GM23338 (cell line): ENCODE data around the gene CNN2. TPM values are rescaled to one million over a fixed set of nuclear protein-coding genes. Genes with fewer than 3 reads are reported as not detected.

Source experiments
- ATAC-seq: fragments of 200-7000 bp; cut with Tn5 transposase; 3 replicates; pipeline ENCODE4 v1.9.1; 2020
- DNase-seq: peaks from one replicate; pipeline ENCODE4 v3.0.0-alpha.2; 2015; ENCODE audit warnings: low spot score
- H2AFZ ChIP-seq: fragments of 200-600 bp; sonication (generic); 2 replicates; pipeline ENCODE4 v1.8.0; 2016; ENCODE audit warnings: antibody characterized with exemption, mild to moderate bottlenecking, moderate library complexity
- H3F3A ChIP-seq: fragments of 200-600 bp; sonication (generic); replicated peaks from 2 replicates; pipeline ENCODE4 v1.8.0; 2017; ENCODE audit warnings: antibody characterized with exemption, mixed run types, low read depth
- H3K27ac ChIP-seq: fragments of 200-600 bp; sonication (generic); 2 replicates; pipeline ENCODE4 v1.6.1; 2016; ENCODE audit warnings: low read depth
- H3K27me3 ChIP-seq: fragments of 200-600 bp; sonication (generic); 2 replicates; pipeline ENCODE4 v1.8.0; 2016; ENCODE audit warnings: mild to moderate bottlenecking, mixed run types, moderate library complexity; ENCODE audit not compliant: insufficient read depth
- H3K36me3 ChIP-seq: fragments of 200-600 bp; sonication (generic); 2 replicates; pipeline ENCODE4 v1.8.0; 2016; ENCODE audit warnings: mild to moderate bottlenecking; ENCODE audit not compliant: insufficient read depth
- H3K4me1 ChIP-seq: fragments of 200-600 bp; sonication (generic); 2 replicates; pipeline ENCODE4 v1.8.0; 2016; ENCODE audit warnings: mild to moderate bottlenecking, moderate library complexity; ENCODE audit not compliant: insufficient read depth
- H3K4me2 ChIP-seq: fragments of 200-600 bp; sonication (generic); 2 replicates; pipeline ENCODE4 v1.7.1; 2017; ENCODE audit warnings: mixed run types
- H3K4me3 ChIP-seq: fragments of 200-600 bp; sonication (generic); 2 replicates; pipeline ENCODE4 v1.6.1; 2016; ENCODE audit warnings: mixed run types
- H3K79me2 ChIP-seq: fragments of 200-600 bp; sonication (generic); replicated peaks from 2 replicates; pipeline ENCODE4 v1.8.0; 2017; ENCODE audit warnings: mild to moderate bottlenecking; ENCODE audit not compliant: insufficient read depth
- H3K9me2 ChIP-seq: fragments of 200-600 bp; sonication (generic); 2 replicates; pipeline ENCODE4 v1.8.0; 2017; ENCODE audit not compliant: insufficient read depth
- H4K20me1 ChIP-seq: fragments of 200-600 bp; sonication (generic); replicated peaks from 2 replicates; pipeline ENCODE4 v1.8.0; 2017; ENCODE audit warnings: mild to moderate bottlenecking; ENCODE audit not compliant: insufficient read depth
- H3K27ac Mint-ChIP-seq: 2 replicates; pipeline ENCODE4 v1.8.0; 2020; ENCODE audit warnings: inconsistent platforms, mild to moderate bottlenecking, moderate library complexity, mixed read lengths
- H3K27me3 Mint-ChIP-seq: 3 replicates; pipeline ENCODE4 v1.8.0; 2022; ENCODE audit warnings: low read depth, mild to moderate bottlenecking, moderate library complexity, mixed read lengths, inconsistent platforms; ENCODE audit not compliant: insufficient read depth, poor library complexity
- H3K36me3 Mint-ChIP-seq: 3 replicates; pipeline ENCODE4 v1.8.0; 2021; ENCODE audit warnings: low read depth, mild to moderate bottlenecking, inconsistent platforms, moderate library complexity, mixed read lengths
- H3K4me1 Mint-ChIP-seq: 3 replicates; pipeline ENCODE4 v1.8.0; 2020; ENCODE audit warnings: mild to moderate bottlenecking, inconsistent platforms, mixed read lengths
- H3K4me3 Mint-ChIP-seq: 3 replicates; pipeline ENCODE4 v1.8.0; 2021; ENCODE audit warnings: moderate library complexity, mild to moderate bottlenecking, inconsistent platforms, mixed read lengths
- H3K9me3 Mint-ChIP-seq: 3 replicates; pipeline ENCODE4 v1.8.0; 2020; ENCODE audit warnings: moderate library complexity, mild to moderate bottlenecking, inconsistent platforms, mixed read lengths
- CREB1 ChIP-seq: fragments of 250-450 bp; sonication (Bioruptor Pico); IDR thresholded peaks from 2 replicates; pipeline ENCODE4 v1.5.0; 2020; ENCODE audit warnings: low read depth, mild to moderate bottlenecking, moderate library complexity
- CTCF ChIP-seq, 2 experiments: fragments of 200-600 bp in 1 of 2; sonication (generic) in 1 of 2; conservative IDR thresholded peaks; 2 replicates each; pipeline versions ENCODE4 v1.5.1 to v1.6.1; 2016 to 2017; ENCODE audit warnings: antibody characterized with exemption in 2 of 2, low read depth in 2 of 2, mild to moderate bottlenecking in 2 of 2, moderate library complexity in 1 of 2
- EZH2 ChIP-seq: fragments of 200-600 bp; sonication (generic); IDR thresholded peaks from one replicate; pipeline ENCODE4 v1.8.0; 2017; ENCODE audit warnings: antibody characterized with exemption, mild to moderate bottlenecking, low read depth; ENCODE audit not compliant: unreplicated experiment
- POLR2AphosphoS5 ChIP-seq: IDR thresholded peaks from 2 replicates; pipeline ENCODE4 v1.6.1; 2016; ENCODE audit warnings: antibody characterized with exemption, low read depth
- REST ChIP-seq: IDR thresholded peaks from one replicate; pipeline ENCODE4 v1.6.1; 2018; ENCODE audit warnings: antibody characterized with exemption; ENCODE audit not compliant: unreplicated experiment
- ZNF331 ChIP-seq: fragments of 250-450 bp; sonication (Bioruptor Pico); IDR thresholded peaks from 2 replicates; pipeline ENCODE4 v1.5.0; 2020; ENCODE audit warnings: low read depth, mild to moderate bottlenecking, moderate library complexity
- ZNF462 ChIP-seq: fragments of 250-450 bp; sonication (Bioruptor Pico); IDR thresholded peaks from 2 replicates; pipeline ENCODE4 v1.5.0; 2020; ENCODE audit warnings: mild to moderate bottlenecking, moderate library complexity
- polyA plus RNA-seq: library from polyadenylated mRNA; unstranded; fragments of >200 nt; fragmentation: Nextera tagmentation; extraction: Ambion mirVana; gene quantifications from 2 replicates; pipeline ENCODE4 v1.2.1, GENCODE V29; 2016
- total RNA-seq: library from RNA; depleted of rRNA; stranded (reverse); fragments of >200 nt; shearing (Covaris generic); gene quantifications from 2 replicates; pipeline ENCODE4 v1.2.3, GENCODE V29; 2014

The CNN2 gene
- total and polyA plus RNA-seq, 2 experiments from 2014 or later, result 330 to 392 TPM

- H3K4me1 Mint-ChIP-seq, result peaks cover 3% of the 10 kb centered on the region; the same call in 2 of the 3 replicates
- no peaks in the 10 kb centered on the region for H3K36me3 Mint-ChIP-seq
- H3K4me3 Mint-ChIP-seq, result peak overlapping the region; percentile 30
- H3K9me2 ChIP-seq, result no peaks in the 10 kb centered on the region
- no peaks in the 10 kb centered on the region for H3K79me2 ChIP-seq
- peaks cover 11% of the 10 kb centered on the region for H3F3A ChIP-seq
- ATAC-seq, result no peak
- no peaks in the 10 kb centered on the region; the same call in 1 of the 2 replicates for H3K4me1 ChIP-seq
- H3K9me3 Mint-ChIP-seq, result no peaks in the 10 kb centered on the region
- H3K4me3 ChIP-seq, result no peak overlapping the region
- H4K20me1 ChIP-seq, result 0 out of 2 replicates have a peak, but pooled peaks cover 2% of the 10 kb centered on the region
- TF ChIP-seq REST (no peak), ZNF331 (CRISPR knock-in tag) (no peak), CREB1 (CRISPR knock-in tag) (no peak), POLR2AphosphoS5 (no peak), EZH2 (no peak), ZNF462 (no peak), CTCF (conservative IDR thresholded peaks at IDR 0.05; ENCODE audit: low read depth in 2 of 2) (no peak)
- H2AFZ ChIP-seq, result no peak overlapping the region
- H3K27ac ChIP-seq, result no peak overlapping the region
- no peak overlapping the region for H3K4me2 ChIP-seq
- no peak for DNase-seq
- no peaks in the 10 kb centered on the region for H3K36me3 ChIP-seq
- H3K27me3 Mint-ChIP-seq, result peaks cover 53% of the 10 kb centered on the region
- no peak overlapping the region for H3K27ac Mint-ChIP-seq
- peaks cover 45% of the 10 kb centered on the region for H3K27me3 ChIP-seq
Measured at GRCh38 chr19:999379-999719, 27.1 kb upstream of the CNN2 start.
